ENCODE results near the gene NXPE3. TPM values are rescaled to one million over a fixed set of nuclear protein-coding genes. Genes with fewer than 3 reads are reported as not detected.
"Not testable (repeated sequence)": the region's sequence is repeated elsewhere in the genome, so short reads cannot be mapped to it uniquely, and the experiment has no call there.

Gene NXPE3
- polyA plus RNA-seq, 3 donors, result 5.4 to 9.1 (median 6.7) TPM

- no peak for DNase-seq (ENCODE audit: extremely low read depth in 1 of 11, low read depth in 9 of 11, low spot score in 4 of 11)
Measured at GRCh38 chr3:101862416-101863165, 83.6 kb downstream of the NXPE3 start.

- not testable (repeated sequence) for DNase-seq (ENCODE audit: extremely low read depth in 1 of 11, low read depth in 9 of 11, low spot score in 4 of 11)
Measured at GRCh38 chr3:101864926-101865325, 85.9 kb downstream of the NXPE3 start.

- DNase-seq (ENCODE audit: extremely low read depth in 1 of 11, low read depth in 9 of 11, low spot score in 4 of 11), result no peak
Measured at GRCh38 chr3:101865751-101866509, 86.9 kb downstream of the NXPE3 start.

DNA sequence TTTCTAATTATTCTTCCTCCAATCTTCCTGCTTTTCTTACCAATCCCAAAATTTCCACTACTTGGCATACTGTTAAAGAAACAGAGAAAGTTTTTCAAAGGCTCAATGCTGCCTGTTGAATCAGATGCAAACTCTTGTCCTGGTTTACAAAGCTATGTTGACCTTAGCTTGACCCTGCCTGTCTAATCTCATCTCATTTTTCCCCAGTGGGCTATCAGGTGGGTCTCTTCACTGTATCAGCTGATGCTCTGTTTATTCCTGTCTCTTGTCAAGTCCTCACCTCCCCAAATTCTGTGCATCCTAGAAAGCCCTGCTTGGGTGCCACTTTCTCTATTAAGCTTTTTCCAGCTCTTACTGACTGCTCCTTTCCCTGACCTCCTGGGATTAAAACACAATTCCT lies 88.5 kb downstream of the NXPE3 start:
- no peak for DNase-seq (ENCODE audit: extremely low read depth in 1 of 11, low read depth in 9 of 11, low spot score in 4 of 11)

DNA sequence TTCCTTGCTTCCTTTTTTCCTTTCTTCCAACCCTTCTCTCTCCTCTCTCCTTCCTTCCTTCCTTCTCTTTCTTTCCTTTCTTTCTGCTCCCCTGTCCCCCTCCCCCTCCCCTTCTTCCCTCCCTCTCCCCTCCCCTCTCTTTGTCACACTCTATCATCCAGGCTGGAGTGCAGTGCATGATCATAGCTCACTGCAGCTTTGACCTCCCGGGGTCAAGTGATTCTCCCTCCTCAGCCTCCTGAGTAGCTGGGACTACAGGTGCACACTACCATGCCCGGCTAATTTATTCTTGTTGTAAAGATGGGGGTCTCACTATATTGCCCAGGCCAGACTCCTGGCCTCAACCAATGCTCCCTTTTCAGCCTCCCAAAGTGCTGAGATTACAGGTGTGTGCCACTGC lies 89.0 kb downstream of the NXPE3 start:
- no peak for DNase-seq (ENCODE audit: extremely low read depth in 1 of 11, low read depth in 9 of 11, low spot score in 4 of 11)

DNA sequence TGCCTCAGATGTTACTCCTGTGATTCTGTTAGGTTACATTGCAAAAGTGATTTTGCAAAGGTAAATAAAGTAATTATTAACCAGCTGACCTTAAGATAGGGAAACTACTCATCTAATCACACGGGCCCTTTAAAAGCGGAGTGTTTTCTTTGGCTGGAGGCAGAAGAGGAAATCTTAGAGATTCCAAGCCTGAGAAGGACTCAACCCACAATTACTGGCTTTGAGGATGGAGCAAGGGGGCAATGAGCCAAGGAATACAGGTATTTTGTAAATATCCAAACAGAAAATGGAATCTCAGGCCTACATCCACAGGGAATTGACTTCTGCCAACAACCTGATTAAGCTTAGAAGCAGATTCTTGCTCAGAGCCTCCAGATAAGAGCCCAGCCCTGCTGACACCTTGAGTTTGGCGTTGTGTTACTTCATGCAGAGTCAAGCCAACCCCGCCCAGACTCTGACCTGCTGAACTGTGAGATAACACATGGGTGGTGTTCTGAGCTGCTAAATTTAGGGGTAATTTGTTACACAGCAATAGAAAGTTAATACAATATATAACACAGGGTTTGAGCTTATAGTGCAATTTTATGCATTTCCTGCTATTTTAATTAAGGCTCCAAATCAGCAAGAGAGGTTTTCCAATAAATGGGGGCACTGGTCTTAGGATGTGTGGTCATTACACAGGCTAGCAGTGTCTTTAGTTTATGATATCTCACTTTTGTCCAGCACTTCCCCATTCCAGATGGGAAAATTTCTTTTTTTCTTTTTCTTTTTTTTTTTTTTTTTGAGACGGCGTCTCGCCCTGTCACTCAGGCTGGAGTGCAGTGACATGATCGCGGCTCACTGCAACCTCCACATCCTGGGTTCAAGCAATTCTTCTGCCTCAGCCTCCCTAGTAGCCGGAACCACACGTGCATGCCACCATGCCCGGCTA lies 89.8 kb downstream of the NXPE3 start:
- no peak for DNase-seq (ENCODE audit: extremely low read depth in 1 of 11, low read depth in 9 of 11, low spot score in 4 of 11)

DNA sequence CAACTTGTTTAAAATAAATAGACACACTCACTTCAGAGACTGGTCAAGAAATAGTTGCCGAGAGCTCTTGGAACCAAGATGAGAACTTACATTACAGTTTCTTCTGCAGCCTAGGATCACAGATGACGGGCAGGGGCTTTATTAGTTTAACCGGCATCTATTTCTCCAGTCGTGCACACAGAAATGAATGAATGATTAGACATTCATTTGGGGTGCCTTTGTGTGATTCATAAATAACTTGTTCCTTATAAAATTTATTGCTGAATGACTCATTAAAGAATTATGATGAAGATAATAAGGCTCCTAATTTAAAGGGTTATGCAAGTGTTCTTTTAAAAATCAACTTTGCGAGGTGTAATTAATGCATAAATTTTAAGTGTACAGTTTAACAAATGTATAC lies 91.1 kb downstream of the NXPE3 start:
- DNase-seq (ENCODE audit: extremely low read depth in 1 of 11, low read depth in 9 of 11, low spot score in 4 of 11), result no peak

GRCh38 chr3:101873619-101874018 lies 94.6 kb downstream of the NXPE3 start:
- no peak for DNase-seq (ENCODE audit: extremely low read depth in 1 of 11, low read depth in 9 of 11, low spot score in 4 of 11)

GRCh38 chr3:101876142-101876541 lies 97.1 kb downstream of the NXPE3 start:
- no peak for DNase-seq (ENCODE audit: extremely low read depth in 1 of 11, low read depth in 9 of 11, low spot score in 4 of 11)

Other genes with a start within 250 kb of the NXPE3 start
- gene TRMT10C, start 217.3 kb upstream of the NXPE3 start, polyA plus RNA-seq (ENCODE audit: insufficient read length in 3 of 3), result 10 to 100 TPM; 30.3 to 39.4 (median 32.7) TPM
- 100 to 1,000 TPM; 197 to 242 (median 212) TPM for gene PCNP, start 205.0 kb upstream of the NXPE3 start, polyA plus RNA-seq (ENCODE audit: insufficient read length in 3 of 3)
- 10 to 100 TPM; 20.5 to 24.0 (median 22.7) TPM for gene ZBTB11, start 102.1 kb upstream of the NXPE3 start, polyA plus RNA-seq (ENCODE audit: insufficient read length in 3 of 3)
- 1,000 to 10,000 TPM; 1,426 to 1,723 (median 1,604) TPM for gene RPL24, start 92.5 kb upstream of the NXPE3 start, polyA plus RNA-seq (ENCODE audit: insufficient read length in 3 of 3)
- 10 to 100 TPM; 14.7 to 16.6 (median 14.8) TPM for gene CEP97, start 54.6 kb upstream of the NXPE3 start, polyA plus RNA-seq (ENCODE audit: insufficient read length in 3 of 3)
- 10 to 100 TPM in 2 of 3 donors, 1 to 10 TPM in 1; 6.2 to 18.6 (median 15.9) TPM for gene NFKBIZ, start 70.3 kb downstream of the NXPE3 start, polyA plus RNA-seq (ENCODE audit: insufficient read length in 3 of 3)

Measured in renal cortex interstitium (tissue), 11 donors.